CD4-positive, alpha-beta T cell treated with Interleukin-2 at 100 ng/mL for 4 hours (primary cell): ENCODE data around the gene F2RL2.
A peak's percentile ranks its signal among the peaks of the same experiment; 100 is the strongest.

Experiments
- DNase-seq: peaks from one replicate; pipeline ENCODE4 v3.0.0-alpha.2; 2020; ENCODE audit warnings: low spot score

F2RL2 gene

DNA sequence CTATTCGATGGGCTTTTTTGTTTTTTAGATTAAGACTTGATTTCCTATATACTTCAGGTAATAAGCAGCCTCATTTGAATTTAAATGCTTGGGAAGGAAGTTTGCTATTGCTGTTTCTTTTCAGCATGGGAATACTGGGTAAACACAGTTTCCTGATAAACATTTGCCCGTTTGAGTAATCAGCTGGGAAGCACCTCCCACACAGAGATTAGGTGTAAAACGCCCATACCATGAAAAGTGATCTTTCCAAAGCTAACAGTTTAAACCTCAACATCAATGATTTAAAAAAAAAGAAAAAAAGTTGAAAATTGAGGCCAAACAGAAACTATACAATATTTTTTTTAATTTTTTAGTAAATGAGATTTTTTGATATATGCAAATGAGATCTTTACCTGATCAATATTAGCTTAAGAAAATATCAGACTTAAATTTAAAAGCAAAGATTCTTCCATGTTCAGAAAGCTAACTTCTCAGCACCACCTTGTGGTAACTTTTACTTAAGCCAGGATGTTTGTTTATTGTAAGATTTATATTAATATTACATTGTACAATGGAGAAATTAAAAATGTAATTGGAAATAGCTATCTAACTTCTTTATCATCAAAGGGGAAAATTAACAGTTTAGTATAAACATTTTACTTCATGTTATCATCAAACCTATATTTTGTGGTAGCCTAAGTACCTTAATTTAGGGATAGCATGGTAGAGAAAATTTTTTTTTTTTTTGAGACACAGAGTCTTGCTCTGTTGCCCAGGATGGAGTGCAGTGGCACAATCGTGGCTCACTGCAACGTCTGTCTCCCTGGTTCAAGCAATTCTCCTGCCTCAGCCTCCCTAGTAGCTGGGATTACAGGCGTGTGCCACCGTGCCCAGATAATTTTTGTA, 39.8 kb downstream of the F2RL2 start:
- peak; percentile 37 for DNase-seq

GRCh38 chr5:76582230-76583162, 40.7 kb downstream of the F2RL2 start:
- no peak for DNase-seq

DNA sequence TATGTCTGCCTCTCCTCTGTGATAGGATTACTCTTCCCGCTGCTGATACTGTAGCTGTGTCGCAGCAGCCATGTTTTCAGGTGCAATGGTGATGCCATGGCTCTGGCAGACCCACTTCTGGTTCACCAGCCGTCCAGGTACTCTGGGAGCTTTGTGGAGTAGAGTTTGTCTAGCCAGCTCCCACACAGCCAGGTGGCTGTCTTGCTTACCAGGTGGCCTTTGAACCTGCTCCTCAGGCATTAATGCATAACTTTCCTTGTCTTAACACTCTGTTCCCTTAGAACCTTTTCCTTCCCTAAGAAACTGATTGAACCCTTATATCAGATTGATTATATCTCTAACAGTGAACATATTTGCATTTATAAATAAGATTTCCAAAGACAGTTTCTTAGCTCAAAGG, 42.2 kb downstream of the F2RL2 start:
- no peak for DNase-seq

DNA sequence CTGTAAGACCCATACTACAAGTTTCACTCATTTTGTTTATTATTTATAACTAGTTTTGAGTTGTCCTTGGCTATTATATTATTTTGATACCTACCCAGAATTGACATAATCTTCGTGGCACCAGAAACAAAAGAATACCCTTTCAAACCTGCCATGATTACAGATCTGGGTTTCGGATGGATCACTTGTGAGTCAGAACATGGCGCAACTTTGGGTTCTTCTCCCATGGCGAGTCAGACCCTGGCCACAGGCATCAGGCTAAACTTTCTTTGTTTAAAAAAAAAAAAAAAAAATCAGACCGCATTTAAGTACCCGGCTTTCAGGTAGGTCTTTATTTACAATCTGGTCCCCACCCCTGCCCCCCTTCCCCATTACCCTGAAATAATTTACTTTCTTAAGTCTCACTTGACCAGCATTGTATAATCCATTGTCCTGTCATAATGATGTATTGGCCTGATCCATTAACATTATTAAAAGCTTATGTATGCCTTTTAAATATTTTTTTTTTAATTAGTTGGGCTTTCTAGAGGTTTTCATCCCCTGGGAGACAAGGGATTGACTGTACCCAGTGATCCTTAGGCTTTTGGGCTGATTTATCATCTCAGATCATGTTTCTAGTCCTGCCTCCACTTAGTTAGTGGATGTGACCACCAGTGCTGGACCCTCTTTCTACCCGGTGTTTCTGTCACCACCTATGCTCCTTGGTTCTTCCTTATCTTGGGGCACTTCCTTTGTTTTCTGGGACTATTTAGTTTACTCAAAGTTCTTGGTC, 43.9 kb downstream of the F2RL2 start:
- no peak for DNase-seq

- no peak for DNase-seq
These were observed 46.2 kb downstream of the F2RL2 start for GRCh38 chr5:76576996-76577395.

GRCh38 chr5:76576450-76576849, 46.8 kb downstream of the F2RL2 start:
- no peak for DNase-seq

- no peak for DNase-seq
These were observed 51.6 kb downstream of the F2RL2 start for GRCh38 chr5:76571559-76571958.

DNA sequence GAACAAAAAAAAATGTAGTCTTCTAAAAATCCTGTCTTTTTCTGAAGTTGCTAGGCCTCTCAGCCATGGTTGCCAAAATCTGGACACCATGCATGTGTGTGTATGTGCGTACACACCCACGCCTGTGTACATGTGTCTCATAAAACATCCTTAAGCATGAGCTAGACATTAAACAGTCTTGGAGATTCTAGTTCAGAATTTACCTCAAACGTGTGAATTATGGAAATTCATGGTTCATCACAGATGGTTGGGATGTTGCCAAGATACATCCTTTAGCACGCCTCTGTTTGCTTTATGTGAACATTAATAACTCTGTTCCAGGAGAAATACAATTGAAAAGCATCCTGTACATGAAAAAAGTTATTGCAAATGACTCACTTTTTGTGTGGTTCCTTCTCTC, 53.0 kb downstream of the F2RL2 start:
- no peak for DNase-seq
